OCI-LY1 (cell line): ENCODE results near the gene ESAM.

Experiments
- H2AFZ ChIP-seq: fragments of 200-600 bp; sonication (generic), shearing (Covaris generic); 2 replicates; pipeline ENCODE4 v1.6.0; 2014; ENCODE audit warnings: antibody characterized with exemption, mild to moderate bottlenecking, low read length
- H3F3A ChIP-seq: fragments of 200-600 bp; sonication (generic), shearing (Covaris generic); 2 replicates; pipeline ENCODE4 v1.6.0; 2014; ENCODE audit warnings: mild to moderate bottlenecking, antibody characterized with exemption, low read length, moderate library complexity; ENCODE audit not compliant: insufficient read depth
- H3K27ac ChIP-seq: fragments of 200-600 bp; sonication (generic); 2 replicates; pipeline ENCODE4 v1.5.1; 2014; ENCODE audit warnings: low read length, mixed run types, mild to moderate bottlenecking, low read depth; ENCODE audit not compliant: poor library complexity, severe bottlenecking
- H3K27me3 ChIP-seq: fragments of 200-600 bp; sonication (generic); 2 replicates; pipeline ENCODE4 v1.6.0; 2014; ENCODE audit warnings: antibody characterized with exemption, mild to moderate bottlenecking, low read length, moderate library complexity; ENCODE audit not compliant: insufficient read depth
- H3K36me3 ChIP-seq: fragments of 200-600 bp; sonication (generic); 2 replicates; pipeline ENCODE4 v1.6.1; 2014; ENCODE audit warnings: mild to moderate bottlenecking, antibody characterized with exemption, low read length, moderate library complexity, mixed read lengths; ENCODE audit not compliant: insufficient read depth
- H3K4me1 ChIP-seq: fragments of 200-600 bp; sonication (generic); 2 replicates; pipeline ENCODE4 v1.5.1; 2014; ENCODE audit warnings: mild to moderate bottlenecking, low read length, moderate library complexity; ENCODE audit not compliant: insufficient read depth, severe bottlenecking
- H3K4me2 ChIP-seq: fragments of 200-600 bp; sonication (generic), shearing (Covaris generic); 2 replicates; pipeline ENCODE4 v1.6.1; 2014; ENCODE audit warnings: low read length
- H3K4me3 ChIP-seq: fragments of 200-600 bp; sonication (generic); 2 replicates; pipeline ENCODE4 v1.5.1; 2014; ENCODE audit warnings: low read length, low read depth, mild to moderate bottlenecking, mixed read lengths; ENCODE audit not compliant: poor library complexity, severe bottlenecking
- H3K79me2 ChIP-seq: fragments of 200-600 bp; shearing (Covaris generic); 2 replicates; pipeline ENCODE4 v1.6.1; 2016; ENCODE audit warnings: mixed run types, low read length, mixed read lengths; ENCODE audit not compliant: insufficient read depth
- H3K9ac ChIP-seq: fragments of 200-600 bp; sonication (generic), shearing (Covaris generic); 2 replicates; pipeline ENCODE4 v1.6.1; 2014; ENCODE audit warnings: mild to moderate bottlenecking, low read length, mixed read lengths
- H3K9me2 ChIP-seq: fragments of 200-600 bp; sonication (generic), shearing (Covaris generic); 2 replicates; pipeline ENCODE4 v1.6.1; 2014; ENCODE audit warnings: low read depth, mild to moderate bottlenecking, low read length, mixed read lengths
- H3K9me3 ChIP-seq: fragments of 200-600 bp; shearing (Covaris generic); 2 replicates; pipeline ENCODE4 v1.6.1; 2014; ENCODE audit warnings: low read length, mixed read lengths
- H4K20me1 ChIP-seq: fragments of 200-600 bp; sonication (generic), shearing (Covaris generic); 2 replicates; pipeline ENCODE4 v1.6.0; 2016; ENCODE audit warnings: mild to moderate bottlenecking, low read length; ENCODE audit not compliant: insufficient read depth
- CTCF ChIP-seq: fragments of 200-600 bp; sonication (generic), shearing (Covaris generic); IDR thresholded peaks from 2 replicates; pipeline ENCODE4 v1.5.1; 2017; ENCODE audit warnings: mild to moderate bottlenecking, antibody characterized with exemption, low read length, moderate library complexity, mixed read lengths
- EZH2 ChIP-seq: fragments of 200-600 bp; sonication (generic), shearing (Covaris generic); IDR thresholded peaks from 2 replicates; pipeline ENCODE4 v1.8.0; 2017; ENCODE audit warnings: borderline replicate concordance, mixed run types, mild to moderate bottlenecking, antibody characterized with exemption, low read length, moderate library complexity, mixed read lengths

Gene ESAM

GRCh38 chr11:124762105-124762623, at the start of gene ESAM:
Gene ESAM, minus strand, starts transcription at chr11:124762290. Its CDS starts 136 bp downstream, at chr11:124762154.
- peaks cover 16% of the 10 kb centered on the region for H3K4me1 ChIP-seq
- peak within 1 kb of the TSS; percentile 68 for H3K4me3 ChIP-seq
- H2AFZ ChIP-seq = no peak within 1 kb of the TSS
- H3K9me3 ChIP-seq = no peaks in the 10 kb centered on the region
- no peaks in the 10 kb centered on the region for H3F3A ChIP-seq
- no peak within 1 kb of the TSS for H3K27ac ChIP-seq
- H3K9ac ChIP-seq = peak within 1 kb of the TSS; percentile 53; the same call in 1 of the 2 replicates
- H3K36me3 ChIP-seq = no peaks in the 10 kb centered on the region
- H3K27me3 ChIP-seq = 0 out of 2 replicates have a peak, but pooled peaks cover 11% of the 10 kb centered on the region
- no peaks in the 10 kb centered on the region for H4K20me1 ChIP-seq
- peak within 1 kb of the TSS; percentile 60 for H3K4me2 ChIP-seq
- no peak; the same call in 1 of the 2 replicates for TF ChIP-seq CTCF
- TF ChIP-seq EZH2 = no peak
- H3K79me2 ChIP-seq = no peaks in the 10 kb centered on the region
- H3K9me2 ChIP-seq = no peaks in the 10 kb centered on the region

DNA sequence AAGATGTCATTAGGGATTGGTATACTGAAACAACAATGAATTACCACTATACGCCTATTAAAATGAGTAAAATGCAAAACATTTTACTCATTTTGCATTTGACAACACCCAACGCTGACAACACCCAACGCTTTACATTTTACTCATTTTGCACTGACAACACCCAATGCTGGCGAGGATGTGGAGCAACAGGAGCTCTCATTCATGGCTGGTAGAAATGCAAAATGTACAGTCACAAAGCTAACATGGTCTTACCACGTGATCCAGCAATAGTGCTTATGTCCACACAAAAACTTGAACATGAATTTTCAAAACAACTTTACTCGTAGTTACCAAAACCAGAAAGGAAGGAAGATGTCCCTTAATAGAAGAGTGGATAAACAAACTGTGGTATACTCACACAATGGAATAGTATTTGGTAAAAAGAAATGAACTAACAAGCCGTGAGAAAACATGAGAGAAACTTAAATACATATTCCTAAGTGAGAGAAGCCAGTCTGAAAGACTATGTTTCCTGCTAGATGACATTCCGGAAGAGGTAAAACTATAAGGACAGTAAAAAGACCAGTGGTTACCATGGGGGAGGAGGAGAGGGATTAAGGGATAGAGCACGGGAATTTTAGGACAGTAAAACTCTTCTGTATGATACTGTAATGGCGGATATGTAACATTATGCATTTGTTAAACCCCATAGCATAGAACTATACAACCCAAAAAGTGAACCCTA, 49.5 kb upstream of the ESAM start:
- Histone ChIP-seq H3K4me2 (no peak overlapping the region), H3F3A (no peaks in the 10 kb centered on the region), H3K9ac (no peak overlapping the region), H3K4me3 (no peak overlapping the region), H3K9me3 (no peaks in the 10 kb centered on the region), H3K9me2 (no peaks in the 10 kb centered on the region), H3K79me2 (no peaks in the 10 kb centered on the region), H3K27me3 (no peaks in the 10 kb centered on the region), H2AFZ (no peak overlapping the region), H4K20me1 (no peaks in the 10 kb centered on the region), H3K27ac (no peak overlapping the region), H3K4me1 (no peaks in the 10 kb centered on the region), H3K36me3 (no peaks in the 10 kb centered on the region)
- no peak for TF ChIP-seq CTCF
- no peak for TF ChIP-seq EZH2

- Histone ChIP-seq H2AFZ (no peak overlapping the region), H3K27me3 (no peaks in the 10 kb centered on the region), H3K9me3 (no peaks in the 10 kb centered on the region), H3K9ac (no peak overlapping the region), H3K9me2 (no peaks in the 10 kb centered on the region), H3K36me3 (no peaks in the 10 kb centered on the region), H3K27ac (no peak overlapping the region), H3K4me2 (no peak overlapping the region), H3K79me2 (no peaks in the 10 kb centered on the region), H4K20me1 (no peaks in the 10 kb centered on the region), H3K4me1 (no peaks in the 10 kb centered on the region), H3F3A (no peaks in the 10 kb centered on the region), H3K4me3 (no peak overlapping the region)
- TF ChIP-seq EZH2 (no peak), CTCF (no peak)
Observed at GRCh38 chr11:124807660-124808270, 45.7 kb upstream of the ESAM start.
